BLaER1 (cell line): ENCODE measurements around the gene RFPL2.

Experiments
- H3K27ac ChIP-seq: shearing (Covaris generic); formaldehyde crosslinking; 2 replicates; pipeline ENCODE4 v1.8.1; 2022
- H3K27me3 ChIP-seq: shearing (Covaris generic); formaldehyde crosslinking; 2 replicates; pipeline ENCODE4 v1.8.1; 2022
- H3K36me3 ChIP-seq: shearing (Covaris generic); formaldehyde crosslinking; 2 replicates; pipeline ENCODE4 v1.8.1; 2022
- H3K4me1 ChIP-seq: shearing (Covaris generic); formaldehyde crosslinking; 2 replicates; pipeline ENCODE4 v1.8.1; 2022
- H3K4me2 ChIP-seq: shearing (Covaris generic); formaldehyde crosslinking; 2 replicates; pipeline ENCODE4 v1.8.1; 2022
- H3K4me3 ChIP-seq: shearing (Covaris generic); formaldehyde crosslinking; 2 replicates; pipeline ENCODE4 v1.8.1; 2022
- H3K9ac ChIP-seq: shearing (Covaris generic); formaldehyde crosslinking; 2 replicates; pipeline ENCODE4 v1.8.1; 2022
- H3K9me3 ChIP-seq: shearing (Covaris generic); formaldehyde crosslinking; 2 replicates; pipeline ENCODE4 v1.8.1; 2022
- H4K20me1 ChIP-seq: shearing (Covaris generic); formaldehyde crosslinking; 2 replicates; pipeline ENCODE4 v1.8.1; 2022
- Cebpa-rat ChIP-seq: shearing (Covaris generic); IDR thresholded peaks from 2 replicates; pipeline ENCODE4 v1.8.1; 2022

The RFPL2 gene

DNA sequence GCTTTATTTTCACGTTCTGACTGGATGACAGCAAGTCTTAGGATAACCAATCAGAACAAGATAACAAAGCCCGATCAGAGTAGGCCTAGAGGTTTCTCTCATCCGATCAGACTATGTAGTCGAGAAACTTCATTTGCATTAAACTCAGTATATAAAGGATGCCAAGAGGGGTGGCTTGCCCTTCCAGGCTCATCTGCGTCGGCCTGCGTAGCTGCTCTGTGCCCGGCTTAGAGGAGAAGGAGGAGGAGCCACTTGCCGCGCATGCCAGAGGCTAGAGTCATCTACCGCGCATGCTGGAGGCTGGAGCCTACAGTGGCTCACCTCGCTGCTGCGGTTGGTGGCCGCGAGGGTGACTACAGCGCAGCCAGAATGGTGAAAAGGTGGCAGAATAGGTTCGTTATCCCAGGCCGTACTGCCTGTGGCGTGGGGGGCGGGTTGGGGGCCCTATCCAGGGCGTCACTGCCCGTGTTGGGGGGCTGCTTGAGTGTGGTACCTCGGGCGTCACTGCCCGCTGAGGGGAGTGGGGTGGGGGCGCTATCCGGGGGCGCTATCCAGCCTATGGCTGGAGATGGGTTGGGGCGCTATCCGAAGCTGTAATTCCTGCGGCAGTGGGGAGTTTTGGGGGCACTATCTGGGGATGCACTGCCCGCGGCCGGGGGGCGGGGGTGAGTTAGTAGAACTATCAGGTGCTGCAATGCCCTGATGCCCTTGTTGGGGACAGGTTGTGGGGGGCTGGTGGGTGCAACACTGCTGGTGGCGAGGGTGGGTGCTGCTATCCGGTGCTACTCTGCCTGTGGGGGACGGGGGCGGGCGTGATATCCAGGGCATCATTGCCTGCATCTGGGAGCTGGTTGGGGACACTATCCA, at the start of gene RFPL2:
TSS of gene RFPL2 (minus strand) at position 218 of the 867 bp plus-strand sequence. CDS start 2,622 bp downstream, outside the sequence.
- no peaks in the 10 kb centered on the region for H4K20me1 ChIP-seq
- H3K4me1 ChIP-seq = peaks cover 6% of the 10 kb centered on the region; the same call in 1 of the 2 replicates
- no peak within 1 kb of the TSS for H3K4me3 ChIP-seq
- H3K27ac ChIP-seq = no peak within 1 kb of the TSS
- no peak within 1 kb of the TSS for H3K4me2 ChIP-seq
- no peaks in the 10 kb centered on the region for H3K36me3 ChIP-seq
- no peaks in the 10 kb centered on the region for H3K9me3 ChIP-seq
- no peak within 1 kb of the TSS for H3K9ac ChIP-seq
- H3K27me3 ChIP-seq = peaks cover 18% of the 10 kb centered on the region
- TF ChIP-seq Cebpa-rat = no peak

DNA sequence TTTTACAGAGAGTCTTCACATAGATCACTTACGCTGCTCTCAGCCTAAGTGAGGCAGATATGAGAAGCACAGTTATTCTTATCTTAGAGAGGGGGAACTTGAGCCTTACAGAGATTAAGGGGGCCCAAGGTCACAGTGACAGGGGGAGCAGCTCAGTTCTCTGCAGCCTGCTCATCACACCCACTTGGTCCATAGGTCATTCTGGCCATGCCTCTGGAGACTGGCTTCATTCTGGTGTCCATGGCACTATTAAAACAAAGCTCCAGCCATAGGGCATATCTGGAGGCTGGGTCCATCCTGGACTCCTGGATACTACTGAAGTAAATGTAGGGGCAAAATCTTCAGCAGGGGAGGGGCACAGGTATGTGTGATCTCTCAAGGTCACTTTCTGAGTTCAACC, 44.4 kb upstream of the RFPL2 start:
- no peak overlapping the region for H3K4me3 ChIP-seq
- no peaks in the 10 kb centered on the region for H3K27me3 ChIP-seq
- no peaks in the 10 kb centered on the region for H4K20me1 ChIP-seq
- H3K9ac ChIP-seq = no peak overlapping the region
- no peak overlapping the region for H3K27ac ChIP-seq
- no peak overlapping the region for H3K4me2 ChIP-seq
- H3K4me1 ChIP-seq = no peaks in the 10 kb centered on the region
- no peak for TF ChIP-seq Cebpa-rat
- no peaks in the 10 kb centered on the region for H3K9me3 ChIP-seq
- no peaks in the 10 kb centered on the region for H3K36me3 ChIP-seq

DNA sequence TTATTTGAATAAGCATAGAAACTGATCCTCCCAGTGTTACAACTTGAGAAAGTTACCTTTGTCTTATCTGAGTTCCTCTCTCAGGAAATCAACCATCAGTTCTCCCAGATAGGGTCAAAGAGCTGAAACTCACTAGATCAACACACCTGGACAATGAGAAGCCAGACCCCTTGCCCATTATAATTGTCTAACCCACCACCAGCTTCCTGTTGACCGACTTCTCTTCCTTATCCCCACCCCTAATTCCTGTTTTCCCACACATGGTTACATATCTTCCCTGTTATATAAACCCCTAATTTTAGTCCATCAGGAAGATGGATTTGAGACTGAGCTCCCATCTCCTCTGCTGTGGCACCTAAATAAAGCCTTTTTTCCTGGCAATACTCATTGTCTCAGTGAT, 43.4 kb upstream of the RFPL2 start:
- no peak for TF ChIP-seq Cebpa-rat
- no peak overlapping the region for H3K4me3 ChIP-seq

DNA sequence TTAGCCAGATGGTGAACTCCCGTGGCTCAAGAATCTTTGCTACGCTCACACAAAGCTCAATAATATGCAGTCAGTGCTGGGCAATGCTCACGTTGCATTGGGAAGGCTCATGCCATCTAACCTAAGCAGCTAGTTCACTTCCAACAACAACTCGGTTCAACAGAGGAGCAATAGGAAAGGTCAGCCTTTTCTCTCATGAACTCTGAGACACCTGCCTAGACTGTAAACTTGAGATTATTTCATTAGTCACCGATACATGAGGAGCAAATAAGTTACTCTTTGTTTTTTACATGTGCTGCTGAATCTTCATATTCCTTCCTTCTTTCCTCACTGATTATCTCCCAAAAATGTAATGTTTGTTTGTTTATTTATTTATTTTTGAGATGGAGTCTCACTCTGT, 41.3 kb upstream of the RFPL2 start:
- Histone ChIP-seq H3K27ac (no peak overlapping the region), H3K9me3 (no peaks in the 10 kb centered on the region), H3K27me3 (no peaks in the 10 kb centered on the region), H3K4me1 (no peaks in the 10 kb centered on the region), H3K9ac (no peak overlapping the region), H4K20me1 (no peaks in the 10 kb centered on the region), H3K4me3 (no peak overlapping the region), H3K36me3 (no peaks in the 10 kb centered on the region), H3K4me2 (no peak overlapping the region)
- TF ChIP-seq Cebpa-rat = no peak

More for the DNA sequence above, 43.4 kb upstream of the RFPL2 start:
- no peak overlapping the region for H3K4me2 ChIP-seq
- no peak overlapping the region for H3K9ac ChIP-seq
- no peaks in the 10 kb centered on the region for H3K36me3 ChIP-seq
- H3K27ac ChIP-seq = no peak overlapping the region
- no peaks in the 10 kb centered on the region for H3K4me1 ChIP-seq
- no peaks in the 10 kb centered on the region for H4K20me1 ChIP-seq
- no peaks in the 10 kb centered on the region for H3K27me3 ChIP-seq
- no peaks in the 10 kb centered on the region for H3K9me3 ChIP-seq

DNA sequence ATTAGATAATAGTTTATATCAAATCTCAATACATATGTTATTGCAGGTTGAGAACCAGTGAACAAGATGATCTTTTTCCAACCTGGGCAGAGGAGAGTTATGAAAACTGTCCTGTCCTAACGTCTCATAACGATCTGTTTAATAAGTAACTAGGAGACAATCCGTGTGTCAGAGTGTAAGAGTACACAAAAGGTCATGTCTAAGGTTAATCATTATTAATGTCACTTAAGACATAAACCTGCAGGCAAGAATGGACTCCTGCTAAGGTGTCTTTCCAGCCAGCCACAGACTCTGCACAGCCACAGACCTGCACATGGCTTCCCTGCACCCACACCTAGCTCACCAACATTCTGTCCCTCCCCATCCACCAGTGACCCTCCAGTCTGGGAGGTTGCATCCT, 40.2 kb upstream of the RFPL2 start:
- H3K4me2 ChIP-seq = no peak overlapping the region
- H3K4me1 ChIP-seq = 0 out of 2 replicates have a peak, but pooled peaks cover under 1% of the 10 kb centered on the region
- H4K20me1 ChIP-seq = no peaks in the 10 kb centered on the region
- TF ChIP-seq Cebpa-rat = no peak
- no peaks in the 10 kb centered on the region for H3K9me3 ChIP-seq
- no peak overlapping the region for H3K27ac ChIP-seq
- no peak overlapping the region for H3K4me3 ChIP-seq
- H3K27me3 ChIP-seq = no peaks in the 10 kb centered on the region
- H3K9ac ChIP-seq = no peak overlapping the region
- no peaks in the 10 kb centered on the region for H3K36me3 ChIP-seq

DNA sequence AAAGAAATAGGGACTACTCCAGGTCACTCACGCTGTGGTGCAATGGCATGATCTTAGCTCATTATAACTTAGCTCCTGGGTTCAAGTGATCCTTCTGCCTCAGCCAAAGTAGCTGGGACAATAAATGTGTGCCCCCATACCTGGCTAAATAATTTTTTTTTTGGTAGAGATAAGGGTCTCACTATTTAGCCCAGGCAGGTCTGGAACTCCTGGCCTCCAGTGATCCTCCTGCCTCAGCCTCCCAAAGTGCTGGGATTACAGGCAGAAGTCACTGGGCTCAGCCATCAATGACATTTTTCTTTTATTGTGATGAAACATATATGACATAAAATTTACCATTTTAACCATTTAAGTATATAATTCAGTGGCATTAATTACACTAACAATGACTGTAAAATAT, 39.7 kb upstream of the RFPL2 start:
- TF ChIP-seq Cebpa-rat = no peak

DNA sequence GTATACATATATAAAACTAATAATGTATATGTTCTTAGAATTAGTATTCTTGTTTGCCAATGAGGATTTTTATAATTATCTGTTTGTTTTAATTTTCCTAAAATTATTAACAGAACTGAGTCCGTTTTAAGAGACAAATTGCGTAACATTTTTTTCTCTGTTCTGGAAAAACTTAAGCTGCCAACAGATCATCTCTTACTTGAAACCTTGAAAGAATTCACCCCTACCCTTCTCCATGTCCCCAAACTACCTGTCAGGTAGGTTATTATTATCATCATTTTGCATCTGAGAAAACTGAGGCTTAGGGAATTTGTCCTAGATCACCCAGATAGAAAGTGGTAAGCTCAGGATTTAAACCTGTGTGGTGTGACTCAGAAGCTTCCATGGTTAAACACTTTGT, 35.6 kb upstream of the RFPL2 start:
- no peak; the same call in 1 of the 2 replicates for TF ChIP-seq Cebpa-rat

More for the DNA sequence above, 39.7 kb upstream of the RFPL2 start:
- Histone ChIP-seq H3K4me1 (0 out of 2 replicates have a peak, but pooled peaks cover 5% of the 10 kb centered on the region), H3K4me3 (no peak overlapping the region), H3K27ac (no peak overlapping the region), H3K9me3 (no peaks in the 10 kb centered on the region), H3K9ac (no peak overlapping the region), H4K20me1 (no peaks in the 10 kb centered on the region), H3K36me3 (no peaks in the 10 kb centered on the region), H3K27me3 (no peaks in the 10 kb centered on the region), H3K4me2 (no peak overlapping the region)

DNA sequence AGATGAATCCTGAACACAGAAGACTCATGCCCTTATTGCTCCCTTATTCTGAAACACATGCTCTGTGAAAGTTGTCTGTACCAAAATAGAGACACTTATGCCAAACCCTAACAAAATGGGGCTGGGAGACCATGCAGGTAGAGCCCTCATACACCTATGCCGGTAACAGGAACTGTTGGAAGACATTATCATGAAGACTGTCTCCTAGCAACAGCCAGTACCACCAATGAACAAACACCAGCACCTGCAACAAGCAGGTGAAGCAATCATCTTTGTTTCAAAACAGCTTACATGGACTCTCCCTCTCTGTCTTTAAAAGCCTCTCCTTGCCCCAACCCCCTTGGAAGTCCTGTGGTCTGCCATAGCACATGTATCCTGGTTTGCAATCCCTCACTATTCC, 33.0 kb upstream of the RFPL2 start:
- H3K4me1 ChIP-seq = 0 out of 2 replicates have a peak, but pooled peaks cover 5% of the 10 kb centered on the region
- no peaks in the 10 kb centered on the region for H3K36me3 ChIP-seq
- no peaks in the 10 kb centered on the region for H3K27me3 ChIP-seq
- H3K9ac ChIP-seq = no peak overlapping the region
- no peak for TF ChIP-seq Cebpa-rat
- H3K4me3 ChIP-seq = no peak overlapping the region
- H3K27ac ChIP-seq = no peak overlapping the region
- no peak overlapping the region for H3K4me2 ChIP-seq
- no peaks in the 10 kb centered on the region for H4K20me1 ChIP-seq
- H3K9me3 ChIP-seq = no peaks in the 10 kb centered on the region

More for the DNA sequence above, 35.6 kb upstream of the RFPL2 start:
- H3K9ac ChIP-seq = no peak overlapping the region
- H3K4me2 ChIP-seq = no peak overlapping the region
- no peak overlapping the region for H3K4me3 ChIP-seq
- 0 out of 2 replicates have a peak, but pooled peaks cover 5% of the 10 kb centered on the region for H3K4me1 ChIP-seq
- H3K27me3 ChIP-seq = no peaks in the 10 kb centered on the region
- no peaks in the 10 kb centered on the region for H4K20me1 ChIP-seq
- H3K9me3 ChIP-seq = no peaks in the 10 kb centered on the region
- no peak overlapping the region for H3K27ac ChIP-seq
- no peaks in the 10 kb centered on the region for H3K36me3 ChIP-seq

DNA sequence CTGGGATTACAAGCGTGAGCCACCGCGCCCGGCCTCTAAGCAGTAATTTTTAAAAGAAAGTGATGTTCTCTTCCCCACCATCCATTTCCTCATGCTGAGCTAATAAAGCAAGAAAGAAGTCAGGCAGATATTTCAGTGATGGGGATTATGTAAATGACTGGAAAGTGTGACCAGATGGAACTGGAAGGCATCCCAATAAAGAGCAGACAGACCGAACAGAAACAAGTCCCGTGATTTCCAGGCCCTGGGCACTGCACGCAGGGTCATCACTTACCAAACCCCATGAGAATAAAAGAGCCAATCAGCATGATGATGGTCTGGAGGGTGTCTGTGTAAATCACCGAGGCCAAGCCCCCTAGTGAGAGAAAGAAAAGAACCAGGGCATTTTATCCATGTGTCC, 32.1 kb upstream of the RFPL2 start:
- Histone ChIP-seq H3K4me1 (0 out of 2 replicates have a peak, but pooled peaks cover 5% of the 10 kb centered on the region), H3K27me3 (no peaks in the 10 kb centered on the region), H4K20me1 (no peaks in the 10 kb centered on the region), H3K27ac (no peak overlapping the region), H3K4me2 (no peak overlapping the region), H3K4me3 (no peak overlapping the region), H3K36me3 (no peaks in the 10 kb centered on the region), H3K9ac (no peak overlapping the region), H3K9me3 (no peaks in the 10 kb centered on the region)
- no peak for TF ChIP-seq Cebpa-rat

DNA sequence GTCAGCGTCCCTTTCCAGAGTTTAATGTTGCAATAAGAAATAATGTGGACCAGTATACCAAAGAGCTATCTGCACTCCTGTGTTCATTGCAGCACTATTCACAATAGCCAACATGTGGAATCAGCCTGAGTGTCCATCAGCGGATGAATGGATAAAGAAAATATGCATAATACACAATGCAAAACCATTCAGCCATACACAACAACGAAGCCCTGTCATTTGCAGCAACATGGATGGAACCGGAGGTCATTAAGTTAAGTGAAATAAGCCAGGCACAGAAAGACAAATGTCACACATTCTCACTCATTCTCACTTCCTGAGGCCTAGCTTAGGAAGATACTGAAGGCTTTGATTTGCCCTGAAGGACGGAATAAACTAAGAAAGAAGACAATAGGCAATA, 28.2 kb upstream of the RFPL2 start:
- H3K4me2 ChIP-seq = no peak overlapping the region
- H3K9ac ChIP-seq = no peak overlapping the region
- no peak for TF ChIP-seq Cebpa-rat
- H3K9me3 ChIP-seq = no peaks in the 10 kb centered on the region
- H3K4me1 ChIP-seq = no peaks in the 10 kb centered on the region
- H3K36me3 ChIP-seq = no peaks in the 10 kb centered on the region
- H3K27me3 ChIP-seq = no peaks in the 10 kb centered on the region
- no peak overlapping the region for H3K27ac ChIP-seq
- no peaks in the 10 kb centered on the region for H4K20me1 ChIP-seq
- H3K4me3 ChIP-seq = no peak overlapping the region
